ENCODE results near the gene MBD5.

The MBD5 gene

GRCh38 chr2:148071351-148071750 is 50.5 kb downstream of the MBD5 start:
- Histone ChIP-seq H3K4ac (ENCODE audit: low read depth, low read length) (no peak overlapping the region), H3K27me3 (ENCODE audit: insufficient read depth, low read length) (no peaks in the 10 kb centered on the region), H2BK5ac (ENCODE audit: low read depth, low read length, poor library complexity) (no peak overlapping the region), H2BK120ac (ENCODE audit: insufficient read depth, low read length, poor library complexity) (no peak overlapping the region), H3K9me3 (ENCODE audit: insufficient read depth, low read depth, low read length) (no peaks in the 10 kb centered on the region), H3K18ac (ENCODE audit: low read length) (no peak overlapping the region), H4K12ac (ENCODE audit: low read depth, low read length) (no peak overlapping the region), H3K4me3 (ENCODE audit: low read depth, low read length) (no peak overlapping the region), H3K4me1 (ENCODE audit: control insufficient read depth in 1 of 2, insufficient read depth in 2 of 2, low read length in 2 of 2) (no peaks in the 10 kb centered on the region), H3K23ac (ENCODE audit: low read length) (no peak overlapping the region), H2BK12ac (ENCODE audit: low read length) (no peak overlapping the region), H3K9ac (ENCODE audit: low read length) (no peak overlapping the region), H2AFZ (ENCODE audit: insufficient read depth, low read length, poor library complexity) (no peak overlapping the region), H3K79me2 (ENCODE audit: control insufficient read depth, insufficient read depth, low read length, poor library complexity) (no peaks in the 10 kb centered on the region), H2AK5ac (ENCODE audit: low read length) (no peak overlapping the region), H3K4me2 (ENCODE audit: low read length) (no peak overlapping the region), H4K8ac (ENCODE audit: low read depth, low read length) (no peak overlapping the region), H3K27ac (ENCODE audit: low read depth, low read length) (no peak overlapping the region), H4K91ac (ENCODE audit: low read depth, low read length) (no peak overlapping the region), H3K36me3 (ENCODE audit: control insufficient read depth in 1 of 2, insufficient read depth in 2 of 2, low read length in 2 of 2) (no peaks in the 10 kb centered on the region), H3K79me1 (ENCODE audit: low read length) (no peaks in the 10 kb centered on the region), H3K14ac (ENCODE audit: low read length) (no peak overlapping the region)
- WGBS (ENCODE audit: extremely low coverage, insufficient coverage, insufficient read length), result no CpG with 5 or more reads among the region's 4 CpGs
- no peak for DNase-seq

GRCh38 chr2:148096012-148096411 is 75.1 kb downstream of the MBD5 start:
- no peak overlapping the region for H3K27ac ChIP-seq (ENCODE audit: low read depth, low read length)
- H3K9ac ChIP-seq (ENCODE audit: low read length), result no peak overlapping the region
- H3K23ac ChIP-seq (ENCODE audit: low read length), result no peak overlapping the region
- H3K4me3 ChIP-seq (ENCODE audit: low read depth, low read length), result no peak overlapping the region
- no peak for DNase-seq
- H3K4ac ChIP-seq (ENCODE audit: low read depth, low read length), result no peak overlapping the region
- H2AFZ ChIP-seq (ENCODE audit: insufficient read depth, low read length, poor library complexity), result no peak overlapping the region
- no peak overlapping the region for H4K8ac ChIP-seq (ENCODE audit: low read depth, low read length)
- H3K79me2 ChIP-seq (ENCODE audit: control insufficient read depth, insufficient read depth, low read length, poor library complexity), result no peaks in the 10 kb centered on the region
- no peak overlapping the region for H2BK120ac ChIP-seq (ENCODE audit: insufficient read depth, low read length, poor library complexity)
- H3K18ac ChIP-seq (ENCODE audit: low read length), result no peak overlapping the region
- no peaks in the 10 kb centered on the region for H3K36me3 ChIP-seq (ENCODE audit: control insufficient read depth in 1 of 2, insufficient read depth in 2 of 2, low read length in 2 of 2)
- no peak overlapping the region for H4K91ac ChIP-seq (ENCODE audit: low read depth, low read length)
- H3K27me3 ChIP-seq (ENCODE audit: insufficient read depth, low read length), result no peaks in the 10 kb centered on the region
- no peak overlapping the region for H2BK12ac ChIP-seq (ENCODE audit: low read length)
- H2BK5ac ChIP-seq (ENCODE audit: low read depth, low read length, poor library complexity), result no peak overlapping the region
- no peak overlapping the region for H3K14ac ChIP-seq (ENCODE audit: low read length)
- H3K4me2 ChIP-seq (ENCODE audit: low read length), result no peak overlapping the region
- no peaks in the 10 kb centered on the region for H3K79me1 ChIP-seq (ENCODE audit: low read length)
- no peaks in the 10 kb centered on the region for H3K9me3 ChIP-seq (ENCODE audit: insufficient read depth, low read depth, low read length)
- H2AK5ac ChIP-seq (ENCODE audit: low read length), result no peak overlapping the region
- no peak overlapping the region for H4K12ac ChIP-seq (ENCODE audit: low read depth, low read length)
- H3K4me1 ChIP-seq (ENCODE audit: control insufficient read depth in 1 of 2, insufficient read depth in 2 of 2, low read length in 2 of 2), result no peaks in the 10 kb centered on the region

GRCh38 chr2:148102641-148103040 is 81.8 kb downstream of the MBD5 start:
- no peak overlapping the region for H3K14ac ChIP-seq (ENCODE audit: low read length)
- no peak overlapping the region for H3K4me2 ChIP-seq (ENCODE audit: low read length)
- H4K8ac ChIP-seq (ENCODE audit: low read depth, low read length), result no peak overlapping the region
- no peak overlapping the region for H4K91ac ChIP-seq (ENCODE audit: low read depth, low read length)
- H3K4ac ChIP-seq (ENCODE audit: low read depth, low read length), result no peak overlapping the region
- no peak overlapping the region for H4K12ac ChIP-seq (ENCODE audit: low read depth, low read length)
- H2AFZ ChIP-seq (ENCODE audit: insufficient read depth, low read length, poor library complexity), result no peak overlapping the region
- H3K79me1 ChIP-seq (ENCODE audit: low read length), result no peaks in the 10 kb centered on the region
- H3K9ac ChIP-seq (ENCODE audit: low read length), result no peak overlapping the region
- DNase-seq, result no peak
- no peak overlapping the region for H3K27ac ChIP-seq (ENCODE audit: low read depth, low read length)
- H3K79me2 ChIP-seq (ENCODE audit: control insufficient read depth, insufficient read depth, low read length, poor library complexity), result no peaks in the 10 kb centered on the region
- H3K9me3 ChIP-seq (ENCODE audit: insufficient read depth, low read depth, low read length), result no peaks in the 10 kb centered on the region
- WGBS (ENCODE audit: extremely low coverage, insufficient coverage, insufficient read length), result no CpG with 5 or more reads among the region's 1 CpG
- no peak overlapping the region for H2BK5ac ChIP-seq (ENCODE audit: low read depth, low read length, poor library complexity)
- no peaks in the 10 kb centered on the region for H3K36me3 ChIP-seq (ENCODE audit: control insufficient read depth in 1 of 2, insufficient read depth in 2 of 2, low read length in 2 of 2)
- H2BK120ac ChIP-seq (ENCODE audit: insufficient read depth, low read length, poor library complexity), result no peak overlapping the region
- no peak overlapping the region for H2AK5ac ChIP-seq (ENCODE audit: low read length)
- H2BK12ac ChIP-seq (ENCODE audit: low read length), result no peak overlapping the region
- H3K27me3 ChIP-seq (ENCODE audit: insufficient read depth, low read length), result no peaks in the 10 kb centered on the region
- H3K4me1 ChIP-seq (ENCODE audit: control insufficient read depth in 1 of 2, insufficient read depth in 2 of 2, low read length in 2 of 2), result no peaks in the 10 kb centered on the region
- no peak overlapping the region for H3K23ac ChIP-seq (ENCODE audit: low read length)
- no peak overlapping the region for H3K4me3 ChIP-seq (ENCODE audit: low read depth, low read length)
- no peak overlapping the region for H3K18ac ChIP-seq (ENCODE audit: low read length)

- no peak overlapping the region for H3K4ac ChIP-seq (ENCODE audit: low read depth, low read length)
- no peak for DNase-seq
- H2BK5ac ChIP-seq (ENCODE audit: low read depth, low read length, poor library complexity), result no peak overlapping the region
- no peaks in the 10 kb centered on the region for H3K79me1 ChIP-seq (ENCODE audit: low read length)
- H3K27me3 ChIP-seq (ENCODE audit: insufficient read depth, low read length), result no peaks in the 10 kb centered on the region
- H4K8ac ChIP-seq (ENCODE audit: low read depth, low read length), result no peak overlapping the region
- H3K36me3 ChIP-seq (ENCODE audit: control insufficient read depth in 1 of 2, insufficient read depth in 2 of 2, low read length in 2 of 2), result no peaks in the 10 kb centered on the region
- no peak overlapping the region for H2BK120ac ChIP-seq (ENCODE audit: insufficient read depth, low read length, poor library complexity)
- no peak overlapping the region for H3K4me2 ChIP-seq (ENCODE audit: low read length)
- no peak overlapping the region for H3K14ac ChIP-seq (ENCODE audit: low read length)
- no peaks in the 10 kb centered on the region for H3K4me1 ChIP-seq (ENCODE audit: control insufficient read depth in 1 of 2, insufficient read depth in 2 of 2, low read length in 2 of 2)
- no peaks in the 10 kb centered on the region for H3K79me2 ChIP-seq (ENCODE audit: control insufficient read depth, insufficient read depth, low read length, poor library complexity)
- no peak overlapping the region for H2AK5ac ChIP-seq (ENCODE audit: low read length)
- no peak overlapping the region for H3K27ac ChIP-seq (ENCODE audit: low read depth, low read length)
- H3K9me3 ChIP-seq (ENCODE audit: insufficient read depth, low read depth, low read length), result no peaks in the 10 kb centered on the region
- H3K18ac ChIP-seq (ENCODE audit: low read length), result no peak overlapping the region
- H2AFZ ChIP-seq (ENCODE audit: insufficient read depth, low read length, poor library complexity), result no peak overlapping the region
- no peak overlapping the region for H4K91ac ChIP-seq (ENCODE audit: low read depth, low read length)
- H4K12ac ChIP-seq (ENCODE audit: low read depth, low read length), result no peak overlapping the region
- no peak overlapping the region for H2BK12ac ChIP-seq (ENCODE audit: low read length)
- no peak overlapping the region for H3K4me3 ChIP-seq (ENCODE audit: low read depth, low read length)
- no peak overlapping the region for H3K23ac ChIP-seq (ENCODE audit: low read length)
- H3K9ac ChIP-seq (ENCODE audit: low read length), result no peak overlapping the region
Measured at GRCh38 chr2:148103946-148104345, 83.1 kb downstream of the MBD5 start.

- Histone ChIP-seq H4K91ac (ENCODE audit: low read depth, low read length) (no peak overlapping the region), H2BK120ac (ENCODE audit: insufficient read depth, low read length, poor library complexity) (no peak overlapping the region), H2BK12ac (ENCODE audit: low read length) (no peak overlapping the region), H3K4me1 (ENCODE audit: control insufficient read depth in 1 of 2, insufficient read depth in 2 of 2, low read length in 2 of 2) (no peaks in the 10 kb centered on the region), H3K79me1 (ENCODE audit: low read length) (no peaks in the 10 kb centered on the region), H3K18ac (ENCODE audit: low read length) (no peak overlapping the region), H3K4me3 (ENCODE audit: low read depth, low read length) (no peak overlapping the region), H3K36me3 (ENCODE audit: control insufficient read depth in 1 of 2, insufficient read depth in 2 of 2, low read length in 2 of 2) (no peaks in the 10 kb centered on the region), H3K4me2 (ENCODE audit: low read length) (no peak overlapping the region), H3K27me3 (ENCODE audit: insufficient read depth, low read length) (no peaks in the 10 kb centered on the region), H3K14ac (ENCODE audit: low read length) (no peak overlapping the region), H3K9me3 (ENCODE audit: insufficient read depth, low read depth, low read length) (no peaks in the 10 kb centered on the region), H3K79me2 (ENCODE audit: control insufficient read depth, insufficient read depth, low read length, poor library complexity) (no peaks in the 10 kb centered on the region), H2AK5ac (ENCODE audit: low read length) (no peak overlapping the region), H3K4ac (ENCODE audit: low read depth, low read length) (no peak overlapping the region), H4K8ac (ENCODE audit: low read depth, low read length) (no peak overlapping the region), H2BK5ac (ENCODE audit: low read depth, low read length, poor library complexity) (no peak overlapping the region), H3K27ac (ENCODE audit: low read depth, low read length) (no peak overlapping the region), H2AFZ (ENCODE audit: insufficient read depth, low read length, poor library complexity) (no peak overlapping the region), H4K12ac (ENCODE audit: low read depth, low read length) (no peak overlapping the region), H3K9ac (ENCODE audit: low read length) (no peak overlapping the region), H3K23ac (ENCODE audit: low read length) (no peak overlapping the region)
- no peak for DNase-seq
Measured at GRCh38 chr2:148106331-148106730, 85.4 kb downstream of the MBD5 start.
